SK-N-SH treated with all-trans-retinoic acid at 6 μM for 48 hours (cell line): Measurements from ENCODE around the gene GFPT2.

Source experiments
- ATAC-seq: fragments of 200-7000 bp; cut with Tn5 transposase; 3 replicates; pipeline ENCODE4 v1.9.1; 2020; ENCODE audit warnings: mild to moderate bottlenecking, moderate library complexity
- ARNTL ChIP-seq: fragments of 450-650 bp; formaldehyde crosslinking; IDR thresholded peaks from 2 replicates; pipeline ENCODE4 v1.5.0; 2020; ENCODE audit warnings: low read depth, mild to moderate bottlenecking, moderate library complexity, borderline replicate concordance
- BACH2 ChIP-seq: fragments of 250-450 bp; sonication (Bioruptor Pico); IDR thresholded peaks from 2 replicates; pipeline ENCODE4 v1.9.0; 2021; ENCODE audit warnings: mild to moderate bottlenecking, borderline replicate concordance
- CSDC2 ChIP-seq: fragments of 250-450 bp; sonication (Bioruptor Pico); IDR thresholded peaks from 2 replicates; pipeline ENCODE4 v1.5.0; 2020; ENCODE audit warnings: mild to moderate bottlenecking, moderate library complexity
- ESRRG ChIP-seq: fragments of 250-450 bp; sonication (Bioruptor Pico); IDR thresholded peaks from 2 replicates; pipeline ENCODE4 v1.6.1; 2021; ENCODE audit warnings: mild to moderate bottlenecking
- GLIS3 ChIP-seq: fragments of 250-450 bp; sonication (Bioruptor Pico); IDR thresholded peaks from 2 replicates; pipeline ENCODE4 v1.5.0; 2020; ENCODE audit warnings: mild to moderate bottlenecking, moderate library complexity
- ISL1 ChIP-seq: fragments of 250-450 bp; sonication (Bioruptor Pico); IDR thresholded peaks from 2 replicates; pipeline ENCODE4 v2.1.2; 2022; ENCODE audit warnings: mild to moderate bottlenecking, moderate library complexity
- OSR1 ChIP-seq: fragments of 250-450 bp; sonication (Bioruptor Pico); IDR thresholded peaks from 2 replicates; pipeline ENCODE4 v1.8.0; 2022; ENCODE audit warnings: moderate library complexity, mild to moderate bottlenecking, inconsistent platforms
- PPARA ChIP-seq: fragments of 250-450 bp; sonication (Bioruptor Pico); IDR thresholded peaks from 2 replicates; pipeline ENCODE4 v1.5.0; 2020; ENCODE audit warnings: mild to moderate bottlenecking, borderline replicate concordance
- RARB ChIP-seq: fragments of 250-450 bp; sonication (Bioruptor Pico); IDR thresholded peaks from 2 replicates; pipeline ENCODE4 v1.8.0; 2021; ENCODE audit warnings: mild to moderate bottlenecking, moderate library complexity
- TCF4 ChIP-seq: fragments of 250-450 bp; sonication (Bioruptor Pico); IDR thresholded peaks from 2 replicates; pipeline ENCODE4 v1.8.0; 2021; ENCODE audit warnings: mild to moderate bottlenecking, moderate library complexity, borderline replicate concordance
- TOX ChIP-seq: fragments of 250-450 bp; sonication (Bioruptor Pico); IDR thresholded peaks from 2 replicates; pipeline ENCODE4 v1.8.0; 2021; ENCODE audit warnings: mild to moderate bottlenecking, moderate library complexity, borderline replicate concordance
- ZC3H10 ChIP-seq: fragments of 250-450 bp; sonication (Bioruptor Pico); IDR thresholded peaks from 2 replicates; pipeline ENCODE4 v1.5.1; 2021; ENCODE audit warnings: mild to moderate bottlenecking, moderate library complexity
- ZFP3 ChIP-seq: fragments of 250-450 bp; sonication (Bioruptor Pico); IDR thresholded peaks from 2 replicates; pipeline ENCODE4 v1.5.0; 2020; ENCODE audit warnings: mild to moderate bottlenecking, moderate library complexity
- ZFP30 ChIP-seq: fragments of 450-650 bp; formaldehyde crosslinking; IDR thresholded peaks from 2 replicates; pipeline ENCODE4 v1.5.0; 2022; ENCODE audit warnings: mild to moderate bottlenecking, moderate library complexity
- ZNF565 ChIP-seq: fragments of 450-650 bp; formaldehyde crosslinking; conservative IDR thresholded peaks from 2 replicates; pipeline ENCODE4 v1.5.0; 2020; ENCODE audit warnings: low read depth, mild to moderate bottlenecking, moderate library complexity
- ZNF8 ChIP-seq: fragments of 450-650 bp; formaldehyde crosslinking; IDR thresholded peaks from 2 replicates; pipeline ENCODE4 v1.5.0; 2020; ENCODE audit warnings: mild to moderate bottlenecking, moderate library complexity
- TF ChIP-seq, protein P1 (sequence below): fragments of 250-450 bp; sonication (Bioruptor Pico); IDR thresholded peaks from 2 replicates; pipeline ENCODE4 v1.8.0; 2020; ENCODE audit warnings: mild to moderate bottlenecking, moderate library complexity, borderline replicate concordance
- TF ChIP-seq, protein P2 (sequence below): fragments of 250-450 bp; sonication (Bioruptor Pico); IDR thresholded peaks from 2 replicates; pipeline ENCODE4 v1.5.1; 2020; ENCODE audit warnings: low read depth, mild to moderate bottlenecking, moderate library complexity
- TF ChIP-seq, protein P3 (sequence below): fragments of 250-450 bp; sonication (Bioruptor Pico); IDR thresholded peaks from 2 replicates; pipeline ENCODE4 v1.8.0; 2021; ENCODE audit warnings: low read depth, mild to moderate bottlenecking, moderate library complexity, borderline replicate concordance
- TF ChIP-seq, protein P4 (sequence below): fragments of 250-450 bp; sonication (Bioruptor Pico); IDR thresholded peaks from 2 replicates; pipeline ENCODE4 v1.5.1; 2021; ENCODE audit warnings: mild to moderate bottlenecking, moderate library complexity
- TF ChIP-seq, protein P5 (sequence below): fragments of 250-450 bp; sonication (Bioruptor Pico); IDR thresholded peaks from 2 replicates; pipeline ENCODE4 v1.5.0; 2020; ENCODE audit warnings: mild to moderate bottlenecking, moderate library complexity

The GFPT2 gene

DNA sequence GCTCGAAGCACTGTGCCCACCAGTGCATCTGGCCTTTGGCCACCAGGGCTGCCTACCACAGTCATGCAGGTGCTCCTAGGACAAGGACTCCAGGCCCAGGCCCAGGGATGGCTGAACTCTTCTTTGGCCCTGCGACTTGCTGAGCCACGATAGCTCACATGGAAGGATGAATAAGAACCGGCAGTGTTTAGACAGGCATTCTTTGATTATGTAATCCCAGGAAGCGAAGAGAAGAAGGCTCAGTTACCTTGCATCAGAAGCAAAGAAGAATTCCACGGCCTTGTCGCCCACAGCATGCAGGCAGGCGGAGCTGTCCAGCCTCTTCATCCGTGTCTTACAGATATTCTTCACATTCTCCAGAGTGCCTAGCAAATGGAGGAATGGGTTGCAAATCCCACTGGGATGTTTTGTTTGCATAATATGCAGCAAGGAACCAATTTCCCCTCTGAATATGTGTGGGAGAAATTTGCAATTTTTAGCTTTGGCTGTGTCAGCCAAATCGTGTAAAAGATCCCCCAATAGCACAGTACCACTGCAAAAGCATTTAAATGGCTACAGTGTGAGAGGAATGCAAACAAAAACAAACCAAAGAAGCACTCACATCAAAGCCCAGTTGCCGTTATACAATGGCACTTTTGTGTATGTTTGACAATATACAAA lies 29.1 kb downstream of the GFPT2 start:
- TF ChIP-seq ZFP3 (CRISPR knock-in tag) (no peak), ZFP30 (CRISPR knock-in tag) (no peak), ESRRG (CRISPR knock-in tag) (no peak), GLIS3 (CRISPR knock-in tag) (no peak), ZNF565 (CRISPR knock-in tag) (no peak), BACH2 (no peak), OSR1 (no peak), TCF4 (CRISPR knock-in tag) (no peak), PPARA (CRISPR knock-in tag) (no peak), ZC3H10 (CRISPR knock-in tag) (no peak), TOX (CRISPR knock-in tag) (no peak)
- TF ChIP-seq, protein P1, sequence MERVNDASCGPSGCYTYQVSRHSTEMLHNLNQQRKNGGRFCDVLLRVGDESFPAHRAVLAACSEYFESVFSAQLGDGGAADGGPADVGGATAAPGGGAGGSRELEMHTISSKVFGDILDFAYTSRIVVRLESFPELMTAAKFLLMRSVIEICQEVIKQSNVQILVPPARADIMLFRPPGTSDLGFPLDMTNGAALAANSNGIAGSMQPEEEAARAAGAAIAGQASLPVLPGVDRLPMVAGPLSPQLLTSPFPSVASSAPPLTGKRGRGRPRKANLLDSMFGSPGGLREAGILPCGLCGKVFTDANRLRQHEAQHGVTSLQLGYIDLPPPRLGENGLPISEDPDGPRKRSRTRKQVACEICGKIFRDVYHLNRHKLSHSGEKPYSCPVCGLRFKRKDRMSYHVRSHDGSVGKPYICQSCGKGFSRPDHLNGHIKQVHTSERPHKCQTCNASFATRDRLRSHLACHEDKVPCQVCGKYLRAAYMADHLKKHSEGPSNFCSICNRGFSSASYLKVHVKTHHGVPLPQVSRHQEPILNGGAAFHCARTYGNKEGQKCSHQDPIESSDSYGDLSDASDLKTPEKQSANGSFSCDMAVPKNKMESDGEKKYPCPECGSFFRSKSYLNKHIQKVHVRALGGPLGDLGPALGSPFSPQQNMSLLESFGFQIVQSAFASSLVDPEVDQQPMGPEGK = no peak
- TF ChIP-seq, protein P2, sequence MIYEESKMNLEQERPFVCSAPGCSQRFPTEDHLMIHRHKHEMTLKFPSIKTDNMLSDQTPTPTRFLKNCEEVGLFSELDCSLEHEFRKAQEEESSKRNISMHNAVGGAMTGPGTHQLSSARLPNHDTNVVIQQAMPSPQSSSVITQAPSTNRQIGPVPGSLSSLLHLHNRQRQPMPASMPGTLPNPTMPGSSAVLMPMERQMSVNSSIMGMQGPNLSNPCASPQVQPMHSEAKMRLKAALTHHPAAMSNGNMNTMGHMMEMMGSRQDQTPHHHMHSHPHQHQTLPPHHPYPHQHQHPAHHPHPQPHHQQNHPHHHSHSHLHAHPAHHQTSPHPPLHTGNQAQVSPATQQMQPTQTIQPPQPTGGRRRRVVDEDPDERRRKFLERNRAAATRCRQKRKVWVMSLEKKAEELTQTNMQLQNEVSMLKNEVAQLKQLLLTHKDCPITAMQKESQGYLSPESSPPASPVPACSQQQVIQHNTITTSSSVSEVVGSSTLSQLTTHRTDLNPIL (CRISPR knock-in tag) = no peak
- TF ChIP-seq, protein P3, sequence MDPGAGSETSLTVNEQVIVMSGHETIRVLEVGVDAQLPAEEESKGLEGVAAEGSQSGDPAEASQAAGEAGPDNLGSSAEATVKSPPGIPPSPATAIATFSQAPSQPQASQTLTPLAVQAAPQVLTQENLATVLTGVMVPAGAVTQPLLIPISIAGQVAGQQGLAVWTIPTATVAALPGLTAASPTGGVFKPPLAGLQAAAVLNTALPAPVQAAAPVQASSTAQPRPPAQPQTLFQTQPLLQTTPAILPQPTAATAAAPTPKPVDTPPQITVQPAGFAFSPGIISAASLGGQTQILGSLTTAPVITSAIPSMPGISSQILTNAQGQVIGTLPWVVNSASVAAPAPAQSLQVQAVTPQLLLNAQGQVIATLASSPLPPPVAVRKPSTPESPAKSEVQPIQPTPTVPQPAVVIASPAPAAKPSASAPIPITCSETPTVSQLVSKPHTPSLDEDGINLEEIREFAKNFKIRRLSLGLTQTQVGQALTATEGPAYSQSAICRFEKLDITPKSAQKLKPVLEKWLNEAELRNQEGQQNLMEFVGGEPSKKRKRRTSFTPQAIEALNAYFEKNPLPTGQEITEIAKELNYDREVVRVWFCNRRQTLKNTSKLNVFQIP = no peak
- TF ChIP-seq, protein P4, sequence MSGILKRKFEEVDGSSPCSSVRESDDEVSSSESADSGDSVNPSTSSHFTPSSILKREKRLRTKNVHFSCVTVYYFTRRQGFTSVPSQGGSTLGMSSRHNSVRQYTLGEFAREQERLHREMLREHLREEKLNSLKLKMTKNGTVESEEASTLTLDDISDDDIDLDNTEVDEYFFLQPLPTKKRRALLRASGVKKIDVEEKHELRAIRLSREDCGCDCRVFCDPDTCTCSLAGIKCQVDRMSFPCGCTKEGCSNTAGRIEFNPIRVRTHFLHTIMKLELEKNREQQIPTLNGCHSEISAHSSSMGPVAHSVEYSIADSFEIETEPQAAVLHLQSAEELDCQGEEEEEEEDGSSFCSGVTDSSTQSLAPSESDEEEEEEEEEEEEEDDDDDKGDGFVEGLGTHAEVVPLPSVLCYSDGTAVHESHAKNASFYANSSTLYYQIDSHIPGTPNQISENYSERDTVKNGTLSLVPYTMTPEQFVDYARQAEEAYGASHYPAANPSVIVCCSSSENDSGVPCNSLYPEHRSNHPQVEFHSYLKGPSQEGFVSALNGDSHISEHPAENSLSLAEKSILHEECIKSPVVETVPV = no peak
- no peak for ATAC-seq

DNA sequence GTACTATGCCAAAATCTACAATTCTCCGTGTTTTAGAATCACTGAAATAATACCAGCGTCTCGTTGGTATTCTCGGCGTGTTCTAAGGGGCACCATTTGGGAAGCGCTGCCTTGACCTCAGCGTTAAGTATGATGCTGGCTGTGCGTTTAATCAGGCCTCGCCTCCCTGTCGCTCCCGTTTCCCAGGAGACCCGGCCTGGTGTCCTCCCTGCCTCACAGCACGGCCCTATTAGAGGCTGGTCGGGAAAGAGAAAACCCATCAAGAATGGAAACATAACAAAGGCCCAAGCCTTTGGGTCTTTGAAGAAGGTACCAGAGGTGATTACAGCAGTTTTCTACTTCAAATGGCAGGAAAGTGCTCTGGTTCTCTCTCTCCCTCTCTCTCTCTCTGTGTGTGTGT lies 30.0 kb downstream of the GFPT2 start:
- no peak for ATAC-seq
- no peak for TF ChIP-seq ISL1
- TF ChIP-seq CSDC2 (CRISPR knock-in tag) = no peak
- TF ChIP-seq OSR1 = no peak
- TF ChIP-seq, protein P3 = no peak
- no peak for TF ChIP-seq ZC3H10 (CRISPR knock-in tag)
- TF ChIP-seq ZNF8 (CRISPR knock-in tag) = no peak
- TF ChIP-seq ZFP30 (CRISPR knock-in tag) = no peak
- TF ChIP-seq ZFP3 (CRISPR knock-in tag) = no peak
- TF ChIP-seq, protein P2 (CRISPR knock-in tag) = no peak
- TF ChIP-seq TOX (CRISPR knock-in tag) = no peak
- no peak for TF ChIP-seq PPARA (CRISPR knock-in tag)
- TF ChIP-seq, protein P5, sequence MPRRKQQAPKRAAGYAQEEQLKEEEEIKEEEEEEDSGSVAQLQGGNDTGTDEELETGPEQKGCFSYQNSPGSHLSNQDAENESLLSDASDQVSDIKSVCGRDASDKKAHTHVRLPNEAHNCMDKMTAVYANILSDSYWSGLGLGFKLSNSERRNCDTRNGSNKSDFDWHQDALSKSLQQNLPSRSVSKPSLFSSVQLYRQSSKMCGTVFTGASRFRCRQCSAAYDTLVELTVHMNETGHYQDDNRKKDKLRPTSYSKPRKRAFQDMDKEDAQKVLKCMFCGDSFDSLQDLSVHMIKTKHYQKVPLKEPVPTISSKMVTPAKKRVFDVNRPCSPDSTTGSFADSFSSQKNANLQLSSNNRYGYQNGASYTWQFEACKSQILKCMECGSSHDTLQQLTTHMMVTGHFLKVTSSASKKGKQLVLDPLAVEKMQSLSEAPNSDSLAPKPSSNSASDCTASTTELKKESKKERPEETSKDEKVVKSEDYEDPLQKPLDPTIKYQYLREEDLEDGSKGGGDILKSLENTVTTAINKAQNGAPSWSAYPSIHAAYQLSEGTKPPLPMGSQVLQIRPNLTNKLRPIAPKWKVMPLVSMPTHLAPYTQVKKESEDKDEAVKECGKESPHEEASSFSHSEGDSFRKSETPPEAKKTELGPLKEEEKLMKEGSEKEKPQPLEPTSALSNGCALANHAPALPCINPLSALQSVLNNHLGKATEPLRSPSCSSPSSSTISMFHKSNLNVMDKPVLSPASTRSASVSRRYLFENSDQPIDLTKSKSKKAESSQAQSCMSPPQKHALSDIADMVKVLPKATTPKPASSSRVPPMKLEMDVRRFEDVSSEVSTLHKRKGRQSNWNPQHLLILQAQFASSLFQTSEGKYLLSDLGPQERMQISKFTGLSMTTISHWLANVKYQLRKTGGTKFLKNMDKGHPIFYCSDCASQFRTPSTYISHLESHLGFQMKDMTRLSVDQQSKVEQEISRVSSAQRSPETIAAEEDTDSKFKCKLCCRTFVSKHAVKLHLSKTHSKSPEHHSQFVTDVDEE (CRISPR knock-in tag) = no peak
- no peak for TF ChIP-seq RARB
- no peak for TF ChIP-seq BACH2
- TF ChIP-seq ARNTL (CRISPR knock-in tag) = no peak
- no peak for TF ChIP-seq ZNF565 (CRISPR knock-in tag)
- TF ChIP-seq GLIS3 (CRISPR knock-in tag) = no peak
- TF ChIP-seq, protein P1 = no peak
- TF ChIP-seq, protein P4 = no peak
